Sciatic nerve (tissue), 2 donors: ENCODE results near the gene AP1M1. TPM values are rescaled to one million over a fixed set of nuclear protein-coding genes. Genes with fewer than 3 reads are reported as not detected.

Experiments used
- ATAC-seq: fragments of 200-7000 bp; cut with Tn5 transposase; one replicate; pipeline ENCODE4 v1.9.1; 2020; ENCODE audit warnings: mild to moderate bottlenecking, moderate library complexity
- DNase-seq: peaks from one replicate; pipeline ENCODE4 v3.0.0-alpha.2; 2020; ENCODE audit warnings: low spot score
- intact Hi-C: fragments of 100-400 bp; cut with DNase I; formaldehyde crosslinking; loops from one replicate; pipeline ENCODE4 v1.14.2; 2022
- total RNA-seq: library from RNA; stranded (reverse); fragmentation: NEBNext Ultra II Directional; extraction: Animal tissue kit (Norgen Biotek cat#: 25700); gene quantifications from one replicate; pipeline ENCODE4 v1.2.1, GENCODE V29; 2021
- donor health status: DM: no; HTN: no; CAD: no.
- donor health status: DM: no; HTN: no; CAD: no.

Gene AP1M1
- total RNA-seq, 1 donor from 2014 or later: 76.8 TPM

- intact Hi-C loops: no loop called here
Measured at GRCh38 chr19:16226184-16226591, 28.5 kb downstream of the AP1M1 start.

GRCh38 chr19:16226878-16227836 lies 29.4 kb downstream of the AP1M1 start:
- DNase-seq: peak; percentile 48
- intact Hi-C loops: no loop called here
- no peak for ATAC-seq

More at GRCh38 chr19:16226184-16226591, 28.5 kb downstream of the AP1M1 start:
- ATAC-seq (peak; percentile 49), DNase-seq (peak; percentile 47)

- DNase-seq: peak; percentile 48
- no peak for ATAC-seq
- intact Hi-C loops: no loop called here
Measured at GRCh38 chr19:16227837-16228636, 30.3 kb downstream of the AP1M1 start.

- intact Hi-C loops: no loop called here
- no peak for ATAC-seq
- DNase-seq: peak; percentile 44
Measured at GRCh38 chr19:16228637-16229321, 31.1 kb downstream of the AP1M1 start.

- DNase-seq (peak; percentile 46), ATAC-seq (no peak)
- intact Hi-C loops: no loop called here
Measured at GRCh38 chr19:16229322-16229641, 31.6 kb downstream of the AP1M1 start.

- peak; percentile 39 for DNase-seq
- ATAC-seq: no peak
- intact Hi-C loops: no loop called here
Measured at GRCh38 chr19:16232127-16232526, 34.4 kb downstream of the AP1M1 start.

- DNase-seq (peak; percentile 53), ATAC-seq (no peak)
- intact Hi-C loops: no loop called here
Measured at GRCh38 chr19:16232568-16232967, 34.9 kb downstream of the AP1M1 start.

GRCh38 chr19:16233081-16233776 lies 35.5 kb downstream of the AP1M1 start:
- ATAC-seq: peak; percentile 7
- DNase-seq: peak; percentile 53
- intact Hi-C loops: no loop called here

- ATAC-seq (peak; percentile 8), DNase-seq (peak; percentile 56)
- intact Hi-C loops: no loop called here
Measured at GRCh38 chr19:16233836-16234551, 36.3 kb downstream of the AP1M1 start.

GRCh38 chr19:16234552-16235445 lies 37.1 kb downstream of the AP1M1 start:
- intact Hi-C loops: no loop called here
- DNase-seq: peak; percentile 53
- ATAC-seq: no peak

GRCh38 chr19:16235811-16236652 lies 38.3 kb downstream of the AP1M1 start:
- intact Hi-C loops: no loop called here
- DNase-seq (peak; percentile 56), ATAC-seq (peak; percentile 18)

- no peak for ATAC-seq
- intact Hi-C loops: loop anchor here (5.0 kb wide), 1 partner anchor 1832 kb away; no protein-coding TSS in a partner anchor
- DNase-seq: no peak
Measured at GRCh38 chr19:16244091-16244490, 46.4 kb downstream of the AP1M1 start.

- DNase-seq: peak; percentile 93
- intact Hi-C loops: loop anchor here (5.0 kb wide), 1 partner anchor 135 kb away; no protein-coding TSS in a partner anchor
- ATAC-seq: peak; percentile 95
Measured at GRCh38 chr19:16247353-16248182, 49.9 kb downstream of the AP1M1 start.

- no peak for ATAC-seq
- no peak for DNase-seq
- intact Hi-C loops: loop anchor here (5.0 kb wide), 1 partner anchor 134 kb away; no protein-coding TSS in a partner anchor
Measured at GRCh38 chr19:16248380-16249023, 50.8 kb downstream of the AP1M1 start.
